ACC112 (cell line): ENCODE measurements around the gene DEGS2.
A peak's percentile ranks its signal among the peaks of the same experiment; 100 is the strongest.

Source experiments
- H2AFZ ChIP-seq: fragments of 200-600 bp; sonication (generic); one replicate; pipeline ENCODE4 v1.6.0; 2017; ENCODE audit warnings: antibody characterized with exemption, low read length; ENCODE audit not compliant: unreplicated experiment
- H3K27ac ChIP-seq: fragments of 200-600 bp; sonication (generic); 2 replicates; pipeline ENCODE4 v1.5.1; 2014; ENCODE audit warnings: low read depth, mild to moderate bottlenecking, antibody characterized with exemption, low read length, moderate library complexity
- H3K27me3 ChIP-seq: fragments of 200-600 bp; sonication (generic); 2 replicates; pipeline ENCODE4 v1.6.1; 2014; ENCODE audit warnings: mild to moderate bottlenecking, antibody characterized with exemption, low read length, moderate library complexity, mixed read lengths; ENCODE audit not compliant: insufficient read depth
- H3K36me3 ChIP-seq: fragments of 200-600 bp; sonication (generic); 2 replicates; pipeline ENCODE4 v1.6.1; 2016; ENCODE audit warnings: mild to moderate bottlenecking, antibody characterized with exemption, low read length, moderate library complexity, mixed read lengths; ENCODE audit not compliant: insufficient read depth
- H3K4me1 ChIP-seq: fragments of 200-600 bp; sonication (generic); one replicate; pipeline ENCODE4 v1.6.1; 2016; ENCODE audit warnings: low read length, mixed read lengths; ENCODE audit not compliant: insufficient read depth, unreplicated experiment, control insufficient read depth
- H3K4me3 ChIP-seq: fragments of 200-600 bp; sonication (generic); 2 replicates; pipeline ENCODE4 v1.5.1; 2014; ENCODE audit warnings: mild to moderate bottlenecking, low read depth, low read length
- H3K79me2 ChIP-seq: fragments of 200-600 bp; sonication (generic); one replicate; pipeline ENCODE4 v1.6.0; 2016; ENCODE audit warnings: low read length; ENCODE audit not compliant: control insufficient read depth, unreplicated experiment, insufficient read depth

DEGS2 gene

DNA sequence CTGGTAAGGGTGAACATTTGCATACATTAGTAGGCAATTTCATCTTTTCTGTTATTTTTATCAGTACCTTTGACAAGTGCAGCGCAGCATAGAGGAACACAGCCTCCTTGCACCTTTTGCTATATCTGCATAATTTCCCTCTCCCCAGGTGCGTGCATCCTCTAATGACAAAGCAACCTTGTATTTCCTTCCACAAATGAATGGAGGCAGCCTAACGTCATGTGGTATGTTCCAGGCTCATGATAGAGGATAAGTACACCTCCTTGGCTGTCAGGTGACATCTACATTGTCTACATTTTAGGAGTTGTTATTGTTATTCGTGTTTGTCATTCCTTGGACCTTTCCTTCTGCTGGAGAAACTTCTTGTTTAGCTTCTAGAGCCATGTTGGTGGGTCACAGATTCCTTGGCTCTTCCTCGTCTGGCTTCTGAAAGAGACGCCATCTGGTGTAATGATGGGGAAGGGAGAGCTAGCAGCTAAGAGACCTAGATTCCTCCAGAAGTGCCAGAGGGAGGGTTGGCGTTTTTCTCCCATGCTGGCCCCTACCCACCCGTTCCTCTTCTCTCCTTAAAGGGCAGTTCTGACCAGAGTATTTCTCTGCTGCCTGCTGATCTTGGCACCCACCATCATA, 57.2 kb downstream of the DEGS2 start:
- H3K4me1 ChIP-seq, result peaks cover 28% of the 10 kb centered on the region

DNA sequence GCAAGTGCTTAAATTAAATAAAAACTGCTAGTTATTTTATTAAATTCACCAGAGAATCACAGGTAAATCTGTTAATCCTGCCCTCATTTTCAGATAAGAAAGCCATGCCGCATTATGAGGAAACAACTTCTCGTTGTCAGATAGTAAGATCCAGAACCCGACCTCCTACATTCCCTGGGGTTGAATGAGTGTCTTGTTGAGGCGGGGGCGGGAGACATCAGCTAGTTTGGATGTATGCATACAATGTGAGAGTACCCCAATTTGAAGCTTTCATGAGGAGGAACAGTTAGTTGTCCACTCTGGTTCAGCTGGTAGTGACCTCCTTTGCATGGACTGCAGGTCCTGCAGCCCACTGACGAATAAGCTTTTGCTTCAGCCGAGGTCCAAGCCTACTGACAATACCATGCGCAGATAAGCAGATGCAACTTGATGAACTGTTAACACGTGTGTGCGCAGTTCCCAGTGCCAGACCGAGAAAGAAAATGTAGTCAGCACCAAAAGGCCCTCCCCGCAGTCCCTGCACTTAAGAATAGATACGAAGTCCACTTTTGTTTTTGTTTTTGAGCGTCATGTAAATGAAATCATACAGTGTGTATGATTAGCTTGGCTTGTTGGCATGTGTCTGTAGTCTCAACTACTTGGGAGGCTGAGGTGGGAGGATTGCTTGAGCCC, 59.3 kb downstream of the DEGS2 start:
- peaks cover 39% of the 10 kb centered on the region for H3K4me1 ChIP-seq
- H2AFZ ChIP-seq, result no peak overlapping the region
- no peaks in the 10 kb centered on the region for H3K36me3 ChIP-seq
- H3K4me3 ChIP-seq, result no peak overlapping the region
- no peak overlapping the region for H3K27ac ChIP-seq
- no peaks in the 10 kb centered on the region for H3K79me2 ChIP-seq
- H3K27me3 ChIP-seq, result no peaks in the 10 kb centered on the region

More for the DNA sequence above, 57.2 kb downstream of the DEGS2 start:
- no peaks in the 10 kb centered on the region for H3K36me3 ChIP-seq
- no peak overlapping the region for H2AFZ ChIP-seq
- no peaks in the 10 kb centered on the region for H3K27me3 ChIP-seq
- H3K27ac ChIP-seq, result no peak overlapping the region
- H3K79me2 ChIP-seq, result no peaks in the 10 kb centered on the region
- H3K4me3 ChIP-seq, result no peak overlapping the region

DNA sequence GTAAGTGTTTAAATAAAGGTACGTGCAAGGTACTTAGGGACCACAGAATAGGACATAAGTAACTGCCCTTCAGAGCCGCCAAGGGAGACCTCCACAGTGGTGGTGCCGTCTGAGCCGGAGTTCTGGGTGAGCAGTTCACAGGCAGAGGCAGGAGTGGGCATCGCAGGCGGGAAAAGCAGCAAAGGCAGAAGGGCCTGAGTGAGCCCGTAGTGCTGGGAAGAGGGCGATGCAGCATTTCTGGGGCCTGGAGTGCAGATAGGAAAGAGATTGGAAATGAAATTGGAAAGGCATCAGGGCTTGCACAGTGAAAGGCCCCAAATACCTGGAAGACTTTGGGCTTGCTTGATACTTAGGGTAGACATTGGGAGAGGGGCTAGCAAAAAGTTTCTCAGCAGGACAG, 61.3 kb downstream of the DEGS2 start:
- Histone ChIP-seq H3K27ac (no peak overlapping the region), H3K27me3 (no peaks in the 10 kb centered on the region), H2AFZ (no peak overlapping the region), H3K4me1 (peaks cover 22% of the 10 kb centered on the region), H3K36me3 (no peaks in the 10 kb centered on the region), H3K4me3 (no peak overlapping the region), H3K79me2 (no peaks in the 10 kb centered on the region)

DNA sequence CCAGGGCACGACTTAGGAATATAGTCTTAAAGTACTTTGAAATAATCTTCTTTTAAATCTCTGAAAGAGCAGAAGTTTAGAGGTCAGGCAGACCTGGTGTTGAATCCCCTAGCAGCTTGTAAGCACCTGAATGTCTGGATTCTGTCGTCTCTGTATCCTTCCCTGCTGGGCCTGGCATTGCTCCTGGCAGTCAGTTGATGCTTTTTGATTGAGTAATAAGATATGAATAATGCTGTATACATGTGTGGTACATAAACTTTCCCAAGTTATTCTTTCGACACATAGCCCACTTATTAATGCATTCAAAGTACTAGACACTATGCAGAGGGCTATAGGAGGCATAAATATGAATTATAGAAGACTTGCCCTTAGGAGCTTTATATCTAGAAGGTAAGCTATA, 62.8 kb downstream of the DEGS2 start:
- Histone ChIP-seq H3K36me3 (peaks cover under 1% of the 10 kb centered on the region; the same call in 1 of the 2 replicates), H3K27ac (peak overlapping the region; percentile 7; the same call in 1 of the 2 replicates), H3K79me2 (no peaks in the 10 kb centered on the region), H3K27me3 (no peaks in the 10 kb centered on the region), H3K4me3 (no peak overlapping the region), H3K4me1 (peaks cover 15% of the 10 kb centered on the region), H2AFZ (no peak overlapping the region)
